ENCODE measurements around the gene CST2.
"Not testable (repeated sequence)": the region's sequence is repeated elsewhere in the genome, so short reads cannot be mapped to it uniquely, and the experiment has no call there.

The CST2 gene

DNA sequence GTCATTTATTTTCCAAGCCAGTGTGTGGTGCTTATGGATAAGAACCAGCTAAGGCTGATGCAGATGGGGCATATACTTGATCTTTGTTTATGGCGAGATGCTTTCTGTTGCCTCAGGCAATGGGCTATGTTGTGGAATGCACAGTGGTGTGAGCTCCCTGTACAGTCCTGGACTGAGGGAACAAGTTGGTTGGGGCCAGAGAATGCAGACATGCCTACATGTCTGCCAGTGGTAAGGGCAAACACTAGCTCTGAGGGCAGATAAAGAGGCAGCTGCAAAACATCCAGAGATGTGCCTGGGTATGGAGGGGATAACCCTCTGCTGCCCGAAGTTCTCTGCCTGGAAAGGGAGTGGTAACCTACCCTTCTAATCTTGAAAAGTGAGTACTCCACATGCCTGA lies 16.2 kb downstream of the CST2 start:
- DNase-seq (ENCODE audit: low spot score), result not testable (repeated sequence)

DNA sequence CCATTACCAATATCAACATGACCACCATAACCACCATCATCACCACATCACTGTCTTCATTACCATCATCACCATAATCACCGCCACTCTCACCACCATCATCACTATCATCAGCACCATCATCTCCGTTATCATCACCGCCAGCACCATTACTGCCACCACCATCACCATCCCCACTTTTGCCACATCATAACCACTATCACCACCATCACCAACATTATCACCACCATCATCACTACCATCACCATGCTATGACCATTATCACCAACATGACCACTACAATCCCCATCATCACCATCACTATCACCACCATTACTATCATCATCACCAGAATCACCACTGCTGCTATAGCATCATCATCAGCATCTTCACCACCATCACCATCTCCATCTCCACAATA lies 25.7 kb downstream of the CST2 start:
- no peak for DNase-seq (ENCODE audit: low spot score)

DNA sequence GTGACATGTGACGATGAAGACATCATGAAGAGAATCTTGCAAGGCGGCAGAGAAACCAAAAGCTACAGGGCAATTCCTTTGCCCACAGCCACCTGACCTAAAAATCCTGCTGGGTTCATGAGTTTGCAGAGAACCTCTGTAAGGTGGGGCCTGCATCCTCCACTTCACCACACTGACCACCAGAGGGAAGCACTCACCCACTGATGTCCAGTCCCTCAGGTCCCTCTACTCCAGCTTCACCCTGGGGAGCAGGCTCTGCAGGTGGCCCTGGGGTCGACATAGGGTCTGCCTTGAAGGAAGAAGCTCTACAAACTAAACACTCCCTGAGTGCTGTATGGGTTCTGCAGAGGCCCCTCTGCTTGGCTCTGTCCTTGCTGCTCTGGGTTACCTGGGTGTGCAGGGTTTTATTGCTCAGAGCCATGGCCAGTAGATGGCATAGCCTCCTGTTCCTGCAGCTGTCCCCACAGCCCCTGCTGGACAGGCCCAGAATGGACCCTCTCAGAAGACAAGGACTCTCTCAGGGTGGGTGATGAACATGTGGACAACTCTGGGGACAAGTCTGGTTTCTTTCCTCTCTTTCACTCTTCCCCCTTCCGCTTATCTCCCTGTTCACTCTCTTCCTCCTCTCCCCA lies 27.2 kb downstream of the CST2 start:
- DNase-seq (ENCODE audit: low spot score), result not testable (repeated sequence)

DNA sequence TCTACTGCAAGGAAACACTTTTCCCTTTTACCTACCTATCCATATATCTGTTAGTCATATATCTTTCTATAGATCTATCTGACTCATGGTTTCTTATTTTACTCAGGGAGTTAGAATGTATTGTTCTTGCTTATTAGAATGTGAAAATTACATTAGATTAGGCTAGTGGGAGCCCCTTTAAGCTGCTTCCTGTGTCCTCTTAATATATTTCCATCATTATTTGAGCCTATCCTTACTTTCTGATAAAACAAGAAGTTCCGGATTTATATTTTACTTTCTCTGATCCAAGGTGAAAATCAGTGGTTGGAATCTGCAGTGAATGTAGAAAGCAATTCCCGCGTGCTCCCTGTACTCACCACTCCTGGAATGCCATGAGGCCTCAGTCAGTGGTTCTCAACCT lies 31.0 kb downstream of the CST2 start:
- no peak for DNase-seq (ENCODE audit: low spot score)

DNA sequence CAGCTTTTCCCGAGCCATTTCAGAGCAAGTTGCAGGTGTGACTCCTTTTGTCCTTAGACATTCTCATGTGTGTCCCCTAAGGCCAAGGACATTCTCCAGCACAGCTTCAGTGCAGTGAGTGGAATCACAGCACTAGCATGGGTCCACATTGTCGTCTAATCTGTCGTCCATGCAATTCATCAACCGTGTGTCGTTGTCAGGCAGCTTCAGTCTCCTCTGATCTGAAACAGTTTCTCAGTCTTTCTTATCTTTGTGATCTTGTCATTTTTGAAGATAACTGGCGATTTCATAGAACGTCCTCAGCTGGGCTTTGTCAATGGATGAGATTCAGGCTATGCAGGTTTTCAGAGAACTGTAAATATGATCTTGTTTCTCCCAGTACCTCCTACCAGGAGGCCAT lies 31.7 kb downstream of the CST2 start:
- no peak for DNase-seq (ENCODE audit: low spot score)

DNA sequence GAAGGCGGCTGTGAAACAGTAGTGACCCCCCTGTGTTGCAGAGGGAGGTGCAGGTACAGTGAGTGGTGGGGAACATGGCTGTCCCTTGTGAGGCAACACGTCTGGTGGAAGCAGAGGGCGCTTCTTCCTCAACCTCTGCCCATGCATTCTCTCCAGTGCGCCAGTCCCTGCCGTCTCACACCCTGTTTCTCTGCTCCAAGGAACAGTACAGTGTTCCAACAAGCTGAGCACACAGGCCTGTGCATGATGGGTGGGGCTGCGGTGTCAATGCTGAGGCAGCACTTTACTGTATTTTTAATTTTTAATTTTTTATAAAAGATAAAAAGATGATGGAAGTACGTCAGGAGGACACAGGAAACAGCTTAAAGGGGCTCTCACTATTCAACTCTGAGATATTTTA lies 32.5 kb downstream of the CST2 start:
- DNase-seq (ENCODE audit: low spot score), result no peak

DNA sequence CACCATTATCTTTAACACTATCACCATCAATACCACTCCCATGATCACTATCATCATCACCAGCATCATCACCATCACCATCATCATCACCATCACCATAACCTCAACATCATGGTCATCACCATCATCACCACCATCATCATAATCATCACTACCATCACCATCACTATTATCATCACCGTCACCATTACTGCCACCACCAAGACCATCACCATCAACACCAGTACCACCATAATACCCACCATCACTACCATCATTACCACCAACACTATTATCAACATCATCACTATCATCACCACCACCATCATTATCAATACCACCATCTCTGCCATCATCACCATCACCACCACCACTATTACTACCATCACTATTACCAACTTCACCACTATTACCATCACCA lies 43.1 kb downstream of the CST2 start:
- DNase-seq (ENCODE audit: low spot score), result no peak

DNA sequence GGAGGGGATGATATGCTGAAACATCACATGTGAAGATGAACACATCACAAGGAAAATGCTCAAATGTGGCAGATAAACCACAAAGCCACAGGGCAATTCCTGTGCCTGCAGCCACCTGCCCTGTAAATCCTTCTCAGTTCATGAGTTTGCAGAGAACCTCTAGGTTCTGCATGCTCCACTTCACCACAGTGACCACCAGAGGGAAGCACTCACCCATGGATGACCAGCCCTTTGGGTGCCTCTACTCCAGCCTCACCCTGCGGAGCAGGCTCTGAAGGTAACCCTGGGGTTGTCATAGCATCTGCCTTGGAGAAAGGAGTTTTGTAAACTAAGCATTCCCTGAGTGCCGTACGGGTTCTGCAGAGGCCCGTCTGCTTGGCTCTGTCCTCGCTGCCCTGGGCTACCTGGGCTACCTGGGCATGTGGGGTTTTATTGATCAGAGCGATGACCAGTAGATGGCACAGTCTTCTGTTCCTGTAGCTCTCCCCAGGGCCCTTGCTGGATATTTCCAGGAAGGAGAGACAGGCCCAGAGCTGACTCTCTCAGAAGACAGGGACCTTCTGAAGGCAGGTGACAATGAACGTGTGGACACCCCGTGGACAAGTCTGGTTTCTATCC lies 44.1 kb downstream of the CST2 start:
- DNase-seq (ENCODE audit: low spot score), result no peak

DNA sequence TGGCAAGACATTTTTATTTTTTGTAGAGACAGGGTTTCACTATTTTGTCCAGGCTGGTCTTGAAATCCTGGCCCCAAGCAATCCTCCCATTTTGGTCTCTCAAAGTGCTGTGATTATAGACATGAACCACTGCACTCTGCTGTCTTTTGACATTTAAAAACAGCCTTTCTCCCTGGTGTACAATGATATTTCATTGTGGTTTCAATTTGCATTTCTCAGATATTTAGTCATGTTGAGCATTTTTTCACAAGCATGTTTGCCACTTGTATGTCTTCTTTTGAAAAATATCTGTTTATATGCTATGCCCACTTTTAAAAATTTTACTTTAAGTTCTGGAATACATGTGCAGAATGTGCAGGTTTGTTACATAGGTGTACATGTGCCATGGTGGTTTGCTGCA lies 47.9 kb downstream of the CST2 start:
- DNase-seq (ENCODE audit: low spot score), result not testable (repeated sequence)

DNA sequence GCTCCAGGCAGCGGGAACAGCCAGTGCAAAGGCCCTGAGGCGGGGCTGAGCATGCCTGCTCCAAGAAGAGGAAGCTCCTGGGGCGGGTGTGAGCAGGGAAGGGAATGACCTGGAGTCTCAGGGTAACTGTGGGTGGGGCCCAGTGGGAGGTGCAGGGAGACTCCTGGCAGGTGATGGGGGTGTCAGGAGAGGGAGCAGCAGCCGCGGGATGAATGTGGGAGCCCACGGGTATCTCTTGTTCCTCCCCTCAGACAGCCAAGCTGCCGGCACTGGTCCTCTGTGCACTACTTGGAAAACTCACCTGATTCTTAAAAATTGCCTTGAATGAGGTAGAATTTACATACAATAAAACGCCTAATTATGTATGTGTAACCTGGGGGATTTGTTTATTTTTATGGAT lies 49.1 kb downstream of the CST2 start:
- DNase-seq (ENCODE audit: low spot score), result not testable (repeated sequence)

DNA sequence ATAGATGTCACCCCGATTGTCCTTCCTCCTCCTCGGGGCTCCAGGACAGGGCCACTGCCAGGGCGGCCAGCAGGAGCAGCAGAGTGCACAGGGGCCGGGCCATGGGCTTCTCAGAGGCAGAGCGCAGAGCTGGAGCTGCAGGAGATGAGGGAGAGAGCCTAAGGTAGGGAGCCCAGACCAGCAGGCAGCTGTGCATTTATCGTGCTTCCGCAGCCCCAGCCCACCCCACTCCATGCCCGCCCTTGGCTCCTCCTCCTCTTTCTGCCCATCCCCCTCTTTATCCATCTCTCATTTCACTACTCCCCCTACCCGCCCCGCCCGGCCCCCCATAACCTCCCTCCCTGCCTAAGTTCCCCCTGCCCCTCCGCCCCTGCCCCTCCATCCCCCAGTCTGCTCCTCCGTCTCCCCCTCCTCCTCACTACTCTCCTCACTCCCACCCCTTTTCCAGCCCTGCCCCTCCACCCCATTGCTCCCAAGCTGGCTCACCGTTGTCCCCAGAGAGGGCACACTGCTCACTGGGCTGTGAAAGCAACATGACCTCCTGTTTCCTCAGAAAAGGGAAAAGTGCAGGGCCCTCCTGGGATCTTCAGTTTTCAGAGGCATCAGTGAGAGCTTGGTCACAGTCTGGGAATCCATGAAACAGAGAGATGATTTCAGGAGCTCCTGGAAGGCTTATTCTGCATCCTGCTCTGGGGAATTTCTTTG lies 50.3 kb downstream of the CST2 start:
- no peak for DNase-seq (ENCODE audit: low spot score)

DNA sequence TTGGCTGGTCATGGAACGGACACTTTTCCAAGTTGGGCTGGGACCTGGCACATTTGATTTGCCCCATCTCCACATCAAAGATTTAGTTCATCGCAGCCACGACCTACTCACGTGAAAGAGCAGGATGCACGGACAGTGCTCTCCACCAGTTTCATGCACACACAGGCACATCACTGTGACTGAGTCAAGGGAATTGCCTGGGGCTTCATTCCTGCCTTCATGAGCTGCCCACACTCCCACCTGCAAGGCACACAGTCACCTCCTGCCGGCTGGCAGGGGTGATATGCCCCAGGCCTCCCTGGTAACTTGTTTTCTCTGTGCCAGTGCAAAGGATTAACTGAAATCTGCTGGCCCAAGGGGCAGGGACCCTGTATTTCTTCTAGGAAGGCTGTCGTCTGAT lies 52.4 kb downstream of the CST2 start:
- no peak for DNase-seq (ENCODE audit: low spot score)
